CD4-positive, alpha-beta T cell (primary cell): ENCODE results near the gene ZYX. TPM values are rescaled to one million over a fixed set of nuclear protein-coding genes. Genes with fewer than 3 reads are reported as not detected.

Experiments
- ATAC-seq: fragments of 200-7000 bp; cut with Tn5 transposase; one replicate; pipeline ENCODE4 v1.10.0; 2022; ENCODE audit warnings: mild to moderate bottlenecking; ENCODE audit not compliant: poor library complexity
- CTCF ChIA-PET: fragments of 350-600 bp; sonication (Branson Sonifier 250); formaldehyde crosslinking; loops from one replicate; lab custom pipeline; 2021; ENCODE audit warnings: antibody characterized with exemption, inconsistent platforms; lab: Charles Lee
- POLR2A ChIA-PET: fragments of 350-600 bp; sonication (Branson Sonifier 250); formaldehyde crosslinking; loops from one replicate; lab custom pipeline; 2021; ENCODE audit warnings: antibody characterized with exemption, inconsistent platforms; lab: Charles Lee
- DNase-seq, 14 experiments: peaks; one replicate each; pipeline ENCODE4 v3.0.0-alpha.2; 2013 to 2020; ENCODE audit warnings: mixed read lengths in 2 of 14
- H3K27ac ChIP-seq, 2 donors: one replicate each; pipeline versions ENCODE4 v1.5.1 to v1.7.0; 2013; ENCODE audit warnings: low read length in 2 of 2, low read depth in 1 of 2, mild to moderate bottlenecking in 1 of 2
- H3K27me3 ChIP-seq, 2 experiments: 1 replicate in 1 of 2; 2 replicates in 1 of 2; pipeline versions ENCODE4 v1.6.1 to v1.7.0; 2013; ENCODE audit warnings: low read length in 2 of 2, control low read depth in 1 of 2, mild to moderate bottlenecking in 1 of 2, moderate library complexity in 1 of 2; ENCODE audit not compliant: insufficient read depth in 2 of 2, control insufficient read depth in 1 of 2
- H3K36me3 ChIP-seq: one replicate; pipeline ENCODE4 v1.6.1; 2013; ENCODE audit warnings: low read length, control low read depth; ENCODE audit not compliant: insufficient read depth
- H3K4me1 ChIP-seq: one replicate; pipeline ENCODE4 v1.6.1; 2013; ENCODE audit warnings: low read length, control low read depth; ENCODE audit not compliant: insufficient read depth
- H3K4me3 ChIP-seq: one replicate; pipeline ENCODE4 v1.5.1; 2013; ENCODE audit warnings: mild to moderate bottlenecking, low read length, moderate library complexity
- H3K9me3 ChIP-seq, 2 experiments: 1 replicate in 1 of 2; 2 replicates in 1 of 2; pipeline versions ENCODE4 v1.6.1 to v1.7.0; 2013; ENCODE audit warnings: low read length in 2 of 2, mild to moderate bottlenecking in 2 of 2, control low read depth in 1 of 2, moderate library complexity in 1 of 2; ENCODE audit not compliant: control insufficient read depth in 1 of 2, insufficient read depth in 1 of 2
- H3K27ac Mint-ChIP-seq: one replicate; pipeline ENCODE4 v1.8.0; 2020; ENCODE audit warnings: mixed read lengths
- H3K27me3 Mint-ChIP-seq: one replicate; pipeline ENCODE4 v1.8.0; 2021; ENCODE audit warnings: mixed read lengths
- H3K36me3 Mint-ChIP-seq: one replicate; pipeline ENCODE4 v1.8.0; 2021; ENCODE audit warnings: low read depth, mixed read lengths
- H3K4me1 Mint-ChIP-seq: one replicate; pipeline ENCODE4 v1.8.0; 2021; ENCODE audit warnings: low read depth, mixed read lengths
- H3K4me3 Mint-ChIP-seq: one replicate; pipeline ENCODE4 v1.8.0; 2020; ENCODE audit warnings: mild to moderate bottlenecking, mixed read lengths
- H3K9me3 Mint-ChIP-seq: one replicate; pipeline ENCODE4 v1.8.0; 2020; ENCODE audit warnings: mixed read lengths
- intact Hi-C, 2 experiments: fragments of 100-400 bp; cut with DNase I in 1 of 2; cut with micrococcal nuclease in 1 of 2; formaldehyde crosslinking; loops; one replicate each; pipeline versions ENCODE4 v1.15.1 to v1.9.0; 2023 to 2025; cut with DNase I, micrococcal nuclease
- total RNA-seq, 174 experiments: library from RNA in 2 of 174; stranded (reverse) in 2 of 174; gene quantifications; one replicate each; pipeline ENCODE4 v1.2.3 and lab custom pipeline; 2021 to 2026
- TF ChIP-seq, protein P1 (sequence below): fragments of 200-600 bp; IDR thresholded peaks from one replicate; pipeline ENCODE4 v1.8.0; 2022; ENCODE audit warnings: antibody characterized with exemption, mild to moderate bottlenecking

Gene ZYX
- total RNA-seq, 2 experiments from 2014 or later: 132 to 146 TPM

DNA sequence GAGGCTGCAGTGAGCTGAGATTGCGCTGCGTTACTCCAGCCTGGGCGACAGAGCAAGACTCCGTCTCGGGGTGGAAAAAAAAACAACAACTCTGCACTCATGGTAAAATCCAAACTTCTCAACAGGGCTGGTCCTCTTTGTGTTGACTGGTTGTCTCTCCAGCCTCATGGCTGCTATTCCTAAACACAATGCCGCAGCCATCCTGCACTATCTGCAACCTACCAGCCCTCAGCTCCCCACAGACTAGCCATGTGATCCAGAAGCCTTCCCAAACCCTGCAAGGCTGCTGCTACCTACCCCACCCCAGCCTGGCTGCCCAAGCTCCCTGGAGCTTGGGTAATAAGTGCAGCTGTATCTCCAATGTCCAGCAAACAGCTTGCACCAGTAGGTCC is 11.7 kb downstream of the ZYX start:
- ChIA-PET POLR2A (interaction anchor here (0.9 to 2.1 kb wide), 4 partner anchors 9 to 47 kb away, joined by 3 to 10 read pairs (median 6); no protein-coding TSS in a partner anchor), CTCF (interaction anchor here (1.0 kb wide), 1 partner anchor 12 kb away, joined by 3 read pairs; no protein-coding TSS in a partner anchor)
- intact Hi-C loops: no loop called here
- Mint-ChIP-seq H3K36me3 (peaks cover 88% of the 10 kb centered on the region), H3K27me3 (no peaks in the 10 kb centered on the region), H3K27ac (no peak overlapping the region), H3K4me3 (no peak overlapping the region), H3K4me1 (peaks cover 19% of the 10 kb centered on the region), H3K9me3 (no peaks in the 10 kb centered on the region)
- Histone ChIP-seq H3K27ac (no peak overlapping the region), H3K4me1 (peaks cover 17% of the 10 kb centered on the region), H3K4me3 (no peak overlapping the region), H3K27me3 (no peaks in the 10 kb centered on the region), H3K9me3 (no peaks in the 10 kb centered on the region), H3K36me3 (peaks cover 80% of the 10 kb centered on the region)
- no peak for DNase-seq
- TF ChIP-seq, protein P1, sequence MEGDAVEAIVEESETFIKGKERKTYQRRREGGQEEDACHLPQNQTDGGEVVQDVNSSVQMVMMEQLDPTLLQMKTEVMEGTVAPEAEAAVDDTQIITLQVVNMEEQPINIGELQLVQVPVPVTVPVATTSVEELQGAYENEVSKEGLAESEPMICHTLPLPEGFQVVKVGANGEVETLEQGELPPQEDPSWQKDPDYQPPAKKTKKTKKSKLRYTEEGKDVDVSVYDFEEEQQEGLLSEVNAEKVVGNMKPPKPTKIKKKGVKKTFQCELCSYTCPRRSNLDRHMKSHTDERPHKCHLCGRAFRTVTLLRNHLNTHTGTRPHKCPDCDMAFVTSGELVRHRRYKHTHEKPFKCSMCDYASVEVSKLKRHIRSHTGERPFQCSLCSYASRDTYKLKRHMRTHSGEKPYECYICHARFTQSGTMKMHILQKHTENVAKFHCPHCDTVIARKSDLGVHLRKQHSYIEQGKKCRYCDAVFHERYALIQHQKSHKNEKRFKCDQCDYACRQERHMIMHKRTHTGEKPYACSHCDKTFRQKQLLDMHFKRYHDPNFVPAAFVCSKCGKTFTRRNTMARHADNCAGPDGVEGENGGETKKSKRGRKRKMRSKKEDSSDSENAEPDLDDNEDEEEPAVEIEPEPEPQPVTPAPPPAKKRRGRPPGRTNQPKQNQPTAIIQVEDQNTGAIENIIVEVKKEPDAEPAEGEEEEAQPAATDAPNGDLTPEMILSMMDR: no peak
- ATAC-seq: no peak

DNA sequence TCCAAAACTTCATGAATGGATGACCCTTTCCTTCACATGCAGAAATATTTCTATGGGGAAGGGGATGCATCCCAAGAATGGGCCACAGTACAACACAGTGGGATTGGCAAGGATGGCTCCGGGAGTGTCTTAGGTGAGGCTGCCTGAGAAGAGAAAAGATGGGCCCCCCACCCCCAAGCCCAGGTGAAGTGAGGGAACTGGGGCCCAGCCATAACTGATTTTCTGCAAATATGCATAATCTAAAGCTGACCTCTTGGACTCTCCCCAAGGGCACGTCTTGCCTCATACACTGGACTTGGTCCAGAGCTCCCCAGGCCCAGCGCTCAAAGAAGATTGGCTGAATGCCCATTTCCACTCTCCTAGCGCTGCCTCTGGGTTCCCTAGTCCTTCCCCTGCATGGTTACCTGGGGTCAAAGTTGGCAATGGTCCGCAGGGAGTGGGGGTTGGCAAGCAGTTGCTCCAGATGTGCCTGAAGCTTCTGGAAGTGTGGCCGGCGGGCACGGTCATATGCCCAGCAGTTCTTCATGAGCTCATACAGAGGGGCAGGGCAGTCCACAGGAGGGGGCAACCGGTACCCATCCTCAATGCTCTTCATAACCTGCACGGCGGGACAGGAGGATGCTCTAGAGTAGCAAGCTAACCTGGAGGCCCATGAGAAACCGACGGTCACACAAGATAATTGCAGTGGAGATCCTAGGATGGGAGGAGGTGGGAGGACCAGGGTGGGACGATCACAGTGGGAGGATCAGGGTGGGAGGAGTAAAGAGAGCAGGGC is 12.3 kb downstream of the ZYX start:
- H3K4me1 ChIP-seq: peaks cover 15% of the 10 kb centered on the region

GRCh38 chr7:143394068-143394467 is 12.9 kb downstream of the ZYX start:
- Mint-ChIP-seq H3K9me3 (no peaks in the 10 kb centered on the region), H3K27me3 (no peaks in the 10 kb centered on the region), H3K36me3 (peaks cover 95% of the 10 kb centered on the region), H3K4me1 (peaks cover 17% of the 10 kb centered on the region), H3K27ac (peak overlapping the region; percentile 30), H3K4me3 (no peak overlapping the region)
- ChIA-PET CTCF (no interaction called here), POLR2A (interaction anchor here (1.0 to 2.1 kb wide), 5 partner anchors 8 to 14 kb away, joined by 5 to 10 read pairs (median 6); no protein-coding TSS in a partner anchor)
- Histone ChIP-seq H3K4me3 (no peak overlapping the region), H3K27me3 (no peaks in the 10 kb centered on the region), H3K4me1 (peaks cover 12% of the 10 kb centered on the region), H3K27ac (no peak overlapping the region), H3K9me3 (no peaks in the 10 kb centered on the region), H3K36me3 (peaks cover 80% of the 10 kb centered on the region)
- DNase-seq: no peak
- ATAC-seq: no peak
- TF ChIP-seq, protein P1: no peak
- intact Hi-C loops: no loop called here

More for the DNA sequence above, 12.3 kb downstream of the ZYX start:
- Mint-ChIP-seq H3K27me3 (no peaks in the 10 kb centered on the region), H3K36me3 (peaks cover 92% of the 10 kb centered on the region), H3K4me3 (no peak overlapping the region), H3K27ac (no peak overlapping the region), H3K9me3 (no peaks in the 10 kb centered on the region), H3K4me1 (peaks cover 19% of the 10 kb centered on the region)
- CTCF ChIA-PET: interaction anchor here (1.0 kb wide), 1 partner anchor 13 kb away, joined by 3 read pairs; no protein-coding TSS in a partner anchor
- Histone ChIP-seq H3K27ac (no peak overlapping the region), H3K27me3 (no peaks in the 10 kb centered on the region), H3K4me3 (no peak overlapping the region), H3K36me3 (peaks cover 80% of the 10 kb centered on the region), H3K9me3 (no peaks in the 10 kb centered on the region)
- ATAC-seq: no peak
- no peak for DNase-seq
- intact Hi-C loops: no loop called here
- TF ChIP-seq, protein P1: no peak
- POLR2A ChIA-PET: interaction anchor here (1.0 to 2.1 kb wide), 4 partner anchors 9 to 14 kb away, joined by 5 to 10 read pairs (median 7); no protein-coding TSS in a partner anchor
